OCI-LY3 (cell line): ENCODE data around the gene HOOK1.

ENCODE experiments used
- CTCF ChIP-seq: fragments of 200-600, 300-600 bp; sonication (generic); IDR thresholded peaks from 2 replicates; pipeline ENCODE4 v1.5.1; 2014; ENCODE audit warnings: antibody characterized with exemption, low read length, low read depth
- EZH2phosphoT487 ChIP-seq: fragments of 200-600 bp; shearing (Covaris generic); IDR thresholded peaks from 2 replicates; pipeline ENCODE4 v1.6.1; 2018; ENCODE audit warnings: antibody characterized with exemption, mixed run types, low read depth

GRCh38 chr1:59771361-59771760 is 43.4 kb upstream of the HOOK1 start:
- TF ChIP-seq CTCF (no peak), EZH2phosphoT487 (no peak)
